BLaER1 (cell line): Measurements from ENCODE around the gene NME1.
A peak's percentile ranks its signal among the peaks of the same experiment; 100 is the strongest.

ENCODE experiments used
- H3K27ac ChIP-seq: shearing (Covaris generic); formaldehyde crosslinking; 2 replicates; pipeline ENCODE4 v1.8.1; 2022
- H3K27me3 ChIP-seq: shearing (Covaris generic); formaldehyde crosslinking; 2 replicates; pipeline ENCODE4 v1.8.1; 2022
- H3K36me3 ChIP-seq: shearing (Covaris generic); formaldehyde crosslinking; 2 replicates; pipeline ENCODE4 v1.8.1; 2022
- H3K4me1 ChIP-seq: shearing (Covaris generic); formaldehyde crosslinking; 2 replicates; pipeline ENCODE4 v1.8.1; 2022
- H3K4me2 ChIP-seq: shearing (Covaris generic); formaldehyde crosslinking; 2 replicates; pipeline ENCODE4 v1.8.1; 2022
- H3K4me3 ChIP-seq: shearing (Covaris generic); formaldehyde crosslinking; 2 replicates; pipeline ENCODE4 v1.8.1; 2022
- H3K9ac ChIP-seq: shearing (Covaris generic); formaldehyde crosslinking; 2 replicates; pipeline ENCODE4 v1.8.1; 2022
- H3K9me3 ChIP-seq: shearing (Covaris generic); formaldehyde crosslinking; 2 replicates; pipeline ENCODE4 v1.8.1; 2022
- H4K20me1 ChIP-seq: shearing (Covaris generic); formaldehyde crosslinking; 2 replicates; pipeline ENCODE4 v1.8.1; 2022
- Cebpa-rat ChIP-seq: shearing (Covaris generic); IDR thresholded peaks from 2 replicates; pipeline ENCODE4 v1.8.1; 2022

Gene NME1

DNA sequence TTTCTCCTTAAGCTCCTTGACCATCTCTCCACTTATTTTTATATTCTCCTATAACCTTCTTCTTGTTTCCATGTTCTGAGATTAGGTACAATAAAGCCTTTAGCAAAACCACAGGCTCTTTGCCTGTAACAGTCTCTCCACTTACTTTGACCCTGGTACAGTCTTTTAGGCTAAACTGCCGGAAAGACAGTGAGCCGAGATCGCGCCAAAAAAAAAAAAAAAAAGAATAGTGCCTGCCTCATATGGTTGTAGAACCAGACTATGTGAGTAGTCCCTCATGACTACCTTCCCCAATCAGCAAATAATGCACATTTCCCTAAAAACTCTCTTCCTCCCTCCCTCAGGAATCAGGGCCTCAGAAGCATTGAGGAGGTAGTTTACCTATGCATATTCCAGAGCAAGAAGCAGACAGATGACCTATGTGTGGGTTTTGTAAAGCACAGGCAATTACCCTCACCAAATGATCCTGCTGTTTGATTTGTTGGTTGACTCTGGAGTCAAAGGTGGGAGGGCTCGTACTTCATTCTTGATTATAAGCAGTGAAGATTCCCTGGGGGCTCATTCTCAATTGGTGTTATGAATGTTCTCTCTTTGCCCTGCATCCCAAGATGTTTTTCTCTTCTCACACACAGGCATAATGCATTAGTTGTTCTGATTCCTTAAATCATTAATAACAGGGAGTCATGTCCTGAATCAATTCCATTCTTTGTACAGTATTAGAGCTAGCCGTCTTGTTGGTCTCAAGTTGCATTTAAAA is 8.9 kb upstream of the NME1 start:
- no peak for TF ChIP-seq Cebpa-rat
- Histone ChIP-seq H3K4me2 (no peak overlapping the region), H3K9me3 (no peaks in the 10 kb centered on the region), H3K9ac (no peak overlapping the region), H3K4me3 (no peak overlapping the region), H4K20me1 (no peaks in the 10 kb centered on the region), H3K4me1 (no peaks in the 10 kb centered on the region), H3K27me3 (no peaks in the 10 kb centered on the region), H3K36me3 (no peaks in the 10 kb centered on the region), H3K27ac (no peak overlapping the region)

DNA sequence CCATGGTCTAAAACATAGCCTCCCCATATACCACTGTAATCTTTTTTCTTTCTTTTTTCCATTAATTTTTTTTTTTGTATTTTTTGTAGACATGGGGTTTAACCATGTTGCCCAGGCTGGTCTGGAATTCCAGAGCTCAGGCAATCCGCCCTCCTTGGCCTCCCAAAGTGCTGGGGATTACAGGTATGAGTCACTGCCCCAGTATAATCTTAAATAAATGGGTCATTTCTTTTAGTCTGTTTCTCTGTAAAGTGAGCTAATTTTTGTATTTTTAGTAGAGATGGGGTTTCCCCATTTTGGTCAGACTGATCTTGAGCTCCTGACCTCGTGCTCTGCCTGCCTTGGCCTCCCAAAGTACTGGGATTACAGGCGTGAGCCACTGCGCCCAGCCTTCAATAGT is 5.7 kb upstream of the NME1 start:
- Histone ChIP-seq H3K27me3 (no peaks in the 10 kb centered on the region), H3K9ac (no peak overlapping the region), H3K9me3 (no peaks in the 10 kb centered on the region), H4K20me1 (no peaks in the 10 kb centered on the region), H3K27ac (no peak overlapping the region), H3K4me2 (no peak overlapping the region), H3K4me1 (peaks cover 6% of the 10 kb centered on the region; the same call in 1 of the 2 replicates), H3K36me3 (no peaks in the 10 kb centered on the region), H3K4me3 (no peak overlapping the region)
- TF ChIP-seq Cebpa-rat, result no peak

DNA sequence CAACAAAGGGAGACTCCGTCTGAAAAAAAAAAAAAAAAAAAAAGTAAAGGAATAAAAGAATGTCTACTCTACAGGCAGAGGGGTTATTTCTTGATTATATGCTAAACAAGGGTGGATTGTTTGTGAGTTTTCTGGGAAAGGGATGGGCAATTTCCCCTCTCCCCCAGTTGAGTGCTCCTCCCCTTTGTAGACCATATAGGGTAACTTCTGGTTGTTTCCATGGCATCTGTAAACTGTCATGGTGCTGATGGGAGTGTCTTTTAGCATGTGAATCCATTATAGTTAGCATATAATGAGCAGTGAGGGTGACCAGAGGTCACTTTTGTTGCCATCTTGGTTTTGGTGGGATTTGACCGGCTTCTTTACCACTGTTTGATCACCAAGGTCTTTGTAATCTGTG is 4.2 kb upstream of the NME1 start:
- no peak for TF ChIP-seq Cebpa-rat
- H3K4me1 ChIP-seq, result peaks cover 9% of the 10 kb centered on the region; the same call in 1 of the 2 replicates
- H3K9me3 ChIP-seq, result no peaks in the 10 kb centered on the region
- H3K4me2 ChIP-seq, result no peak overlapping the region
- H3K27me3 ChIP-seq, result no peaks in the 10 kb centered on the region
- H4K20me1 ChIP-seq, result no peaks in the 10 kb centered on the region
- no peaks in the 10 kb centered on the region for H3K36me3 ChIP-seq
- no peak overlapping the region for H3K4me3 ChIP-seq
- no peak overlapping the region for H3K9ac ChIP-seq
- H3K27ac ChIP-seq, result no peak overlapping the region

DNA sequence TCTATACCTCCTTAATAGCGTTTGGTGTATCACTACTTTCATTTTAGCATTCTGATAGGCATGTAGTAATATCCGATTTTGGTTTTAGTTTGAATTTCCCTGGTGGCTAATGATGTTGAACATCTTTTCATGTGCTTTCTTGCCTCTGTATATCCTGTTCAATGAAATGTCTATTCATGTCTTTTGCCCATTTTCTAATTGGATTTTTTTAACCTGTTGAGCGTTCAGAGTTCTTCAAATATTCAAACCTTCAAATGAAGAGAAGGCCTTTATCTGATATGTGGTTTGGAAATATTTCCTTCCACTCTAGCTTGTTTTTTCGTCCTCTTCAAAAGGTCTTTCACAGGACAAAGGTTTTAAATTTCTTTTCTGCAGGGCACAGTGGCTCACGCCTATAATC is 2.4 kb upstream of the NME1 start:
- Histone ChIP-seq H3K9ac (no peak overlapping the region), H3K27ac (no peak overlapping the region), H3K27me3 (no peaks in the 10 kb centered on the region), H3K4me1 (peaks cover 23% of the 10 kb centered on the region), H4K20me1 (peaks cover 3% of the 10 kb centered on the region; the same call in 1 of the 2 replicates), H3K9me3 (no peaks in the 10 kb centered on the region), H3K4me2 (no peak overlapping the region), H3K4me3 (no peak overlapping the region), H3K36me3 (peaks cover 7% of the 10 kb centered on the region; the same call in 1 of the 2 replicates)
- TF ChIP-seq Cebpa-rat, result no peak

GRCh38 chr17:51152766-51153209 is 571 bp upstream of the NME1 start:
- Histone ChIP-seq H3K9ac (peak overlapping the region; percentile 92), H3K4me2 (peak overlapping the region; percentile 78), H4K20me1 (peaks cover 14% of the 10 kb centered on the region), H3K4me3 (peak overlapping the region; percentile 81), H3K27ac (peak overlapping the region; percentile 72), H3K9me3 (no peaks in the 10 kb centered on the region), H3K27me3 (no peaks in the 10 kb centered on the region), H3K36me3 (peaks cover 25% of the 10 kb centered on the region), H3K4me1 (peaks cover 23% of the 10 kb centered on the region)
- TF ChIP-seq Cebpa-rat, result no peak

DNA sequence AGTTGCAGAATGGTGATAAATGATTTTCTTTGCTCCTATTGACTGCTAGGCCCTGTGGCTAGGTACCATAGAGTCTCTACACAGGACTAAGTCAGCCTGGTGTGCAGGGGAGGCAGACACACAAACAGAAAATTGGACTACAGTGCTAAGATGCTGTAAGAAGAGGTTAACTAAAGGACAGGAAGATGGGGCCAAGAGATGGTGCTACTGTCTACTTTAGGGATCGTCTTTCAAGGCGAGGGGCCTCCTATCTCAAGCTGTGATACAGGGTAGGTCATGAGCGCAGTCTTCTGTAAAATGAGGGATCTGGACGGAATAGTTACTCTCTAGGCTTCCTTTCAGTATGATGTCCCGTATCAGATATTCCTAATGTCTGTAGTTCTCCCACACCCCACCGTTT is 817 bp downstream of the NME1 start:
- Histone ChIP-seq H3K4me1 (peaks cover 23% of the 10 kb centered on the region), H4K20me1 (peaks cover 28% of the 10 kb centered on the region), H3K4me2 (peak overlapping the region; percentile 86), H3K9ac (peak overlapping the region; percentile 92), H3K27me3 (no peaks in the 10 kb centered on the region), H3K4me3 (peak overlapping the region; percentile 81), H3K36me3 (peaks cover 39% of the 10 kb centered on the region), H3K27ac (peak overlapping the region; percentile 89), H3K9me3 (no peaks in the 10 kb centered on the region)
- TF ChIP-seq Cebpa-rat, result no peak

- Histone ChIP-seq H3K36me3 (peaks cover 52% of the 10 kb centered on the region), H4K20me1 (peaks cover 40% of the 10 kb centered on the region), H3K27ac (no peak overlapping the region), H3K4me3 (no peak overlapping the region), H3K9ac (no peak overlapping the region), H3K4me1 (peaks cover 23% of the 10 kb centered on the region), H3K27me3 (no peaks in the 10 kb centered on the region), H3K4me2 (peak overlapping the region; percentile 86), H3K9me3 (no peaks in the 10 kb centered on the region)
- no peak for TF ChIP-seq Cebpa-rat
These were observed 2.1 kb downstream of the NME1 start for GRCh38 chr17:51155416-51155815.

- Histone ChIP-seq H3K4me2 (no peak overlapping the region), H4K20me1 (peaks cover 65% of the 10 kb centered on the region), H3K36me3 (peaks cover 87% of the 10 kb centered on the region), H3K27me3 (no peaks in the 10 kb centered on the region), H3K9me3 (no peaks in the 10 kb centered on the region), H3K4me3 (no peak overlapping the region), H3K27ac (no peak overlapping the region), H3K4me1 (peaks cover 12% of the 10 kb centered on the region), H3K9ac (no peak overlapping the region)
- no peak for TF ChIP-seq Cebpa-rat
These were observed 6.2 kb downstream of the NME1 start for GRCh38 chr17:51159604-51160003.

DNA sequence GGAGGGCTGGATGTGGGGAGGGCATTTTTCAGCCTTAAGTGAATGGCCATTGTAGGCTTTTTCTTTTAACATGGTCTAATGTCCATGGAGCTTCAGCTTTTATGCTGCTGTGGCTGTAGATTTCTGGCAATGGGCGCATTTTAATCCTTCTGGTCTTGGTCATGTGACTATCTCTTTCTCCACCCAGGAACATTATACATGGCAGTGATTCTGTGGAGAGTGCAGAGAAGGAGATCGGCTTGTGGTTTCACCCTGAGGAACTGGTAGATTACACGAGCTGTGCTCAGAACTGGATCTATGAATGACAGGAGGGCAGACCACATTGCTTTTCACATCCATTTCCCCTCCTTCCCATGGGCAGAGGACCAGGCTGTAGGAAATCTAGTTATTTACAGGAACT is 8.2 kb downstream of the NME1 start:
- peaks cover 9% of the 10 kb centered on the region for H3K4me1 ChIP-seq
- no peaks in the 10 kb centered on the region for H3K27me3 ChIP-seq
- no peak overlapping the region for H3K4me3 ChIP-seq
- peaks cover 80% of the 10 kb centered on the region for H3K36me3 ChIP-seq
- H3K9ac ChIP-seq, result no peak overlapping the region
- peaks cover 59% of the 10 kb centered on the region for H4K20me1 ChIP-seq
- TF ChIP-seq Cebpa-rat, result no peak
- H3K27ac ChIP-seq, result no peak overlapping the region
- no peak overlapping the region for H3K4me2 ChIP-seq
- H3K9me3 ChIP-seq, result no peaks in the 10 kb centered on the region

- Histone ChIP-seq H4K20me1 (peaks cover 59% of the 10 kb centered on the region), H3K27me3 (no peaks in the 10 kb centered on the region), H3K36me3 (peaks cover 67% of the 10 kb centered on the region), H3K4me3 (peak overlapping the region; percentile 94), H3K9ac (peak overlapping the region; percentile 98; the same call in 1 of the 2 replicates), H3K4me1 (peaks cover 26% of the 10 kb centered on the region), H3K27ac (peak overlapping the region; percentile 99), H3K9me3 (no peaks in the 10 kb centered on the region), H3K4me2 (peak overlapping the region; percentile 91)
- TF ChIP-seq Cebpa-rat, result no peak
These were observed 11.7 kb downstream of the NME1 start for GRCh38 chr17:51164911-51165679.
